ENCODE measurements around the gene ANKRD63. TPM values are rescaled to one million over a fixed set of nuclear protein-coding genes. Genes with fewer than 3 reads are reported as not detected.

Gene ANKRD63
- total RNA-seq, 1 experiment from 2014 or later: 2.5 TPM

DNA sequence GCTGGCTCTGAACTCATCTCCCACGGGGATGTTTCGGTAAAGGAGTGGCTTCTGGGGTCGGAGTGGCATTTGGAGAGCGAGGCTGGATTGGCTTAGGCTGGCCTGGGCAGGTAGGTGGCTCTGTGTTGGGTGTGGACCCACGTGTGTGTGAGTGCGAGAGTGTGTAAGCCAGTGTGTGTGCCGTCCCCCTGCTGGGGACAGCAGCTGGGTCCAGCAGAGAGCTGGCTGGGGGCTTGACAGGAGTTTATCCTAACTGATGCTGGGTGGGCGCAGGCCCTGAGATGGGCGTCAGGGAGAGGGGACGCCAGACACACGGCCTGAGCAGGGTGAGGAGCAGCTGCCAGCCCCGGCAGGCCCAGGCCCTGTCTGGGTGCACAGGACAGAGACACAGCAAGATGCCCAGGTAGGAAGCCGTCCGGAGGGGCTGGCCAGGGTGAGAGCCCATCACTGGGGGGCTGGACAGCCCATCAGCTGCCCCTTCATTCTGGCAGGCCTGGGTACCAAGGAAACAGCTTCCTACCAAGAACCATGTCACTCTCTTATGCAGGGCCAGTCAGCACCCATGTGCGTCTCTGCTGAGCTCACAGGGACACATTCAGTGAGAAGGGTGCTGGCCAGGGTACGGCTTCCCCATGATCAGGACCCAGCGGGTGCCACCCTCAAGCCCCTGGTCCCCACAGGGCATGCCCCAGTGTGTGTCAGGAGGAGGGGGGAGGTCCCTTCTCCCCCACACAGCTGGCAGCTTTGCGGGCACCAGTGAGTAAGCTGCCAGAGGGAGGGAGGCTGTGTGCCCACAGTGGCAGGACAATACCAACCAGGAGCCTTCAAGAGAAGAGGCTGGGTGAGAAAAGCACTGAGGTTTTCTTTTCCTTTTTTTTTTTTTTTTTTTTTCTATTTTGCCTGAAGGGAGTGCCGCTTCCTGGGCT lies 42.9 kb downstream of the ANKRD63 start:
- ChIA-PET POLR2A (ENCODE audit: low non-redundant PET) (interaction anchor here (0.6 kb wide), 1 partner anchor 13 kb away, joined by 3 read pairs; no protein-coding TSS in a partner anchor), CTCF (interaction anchor here (0.5 to 1.5 kb wide), 2 partner anchors 39 to 206 kb away, joined by 4 read pairs; no protein-coding TSS in a partner anchor)
- no peak for DNase-seq (ENCODE audit: low spot score)
- Histone ChIP-seq H3K36me3 (ENCODE audit: insufficient read depth, low read length, poor library complexity, severe bottlenecking) (no peaks in the 10 kb centered on the region), H3K4me1 (ENCODE audit: insufficient read depth, low read length, poor library complexity, severe bottlenecking) (peaks cover 9% of the 10 kb centered on the region), H3K4me3 (ENCODE audit: low read depth, low read length, poor library complexity, severe bottlenecking) (peak overlapping the region; percentile 38), H3K9me3 (ENCODE audit: low read depth, low read length, poor library complexity, severe bottlenecking) (no peaks in the 10 kb centered on the region), H3K27ac (ENCODE audit: low read depth, low read length, poor library complexity, severe bottlenecking) (no peak overlapping the region), H3K27me3 (replicated peaks; ENCODE audit: insufficient read depth, low read depth, low read length, poor library complexity) (no peaks in the 10 kb centered on the region)
- intact Hi-C loops (cut with micrococcal nuclease; ENCODE audit: unreplicated experiment): no loop called here
- TF ChIP-seq, protein P1, sequence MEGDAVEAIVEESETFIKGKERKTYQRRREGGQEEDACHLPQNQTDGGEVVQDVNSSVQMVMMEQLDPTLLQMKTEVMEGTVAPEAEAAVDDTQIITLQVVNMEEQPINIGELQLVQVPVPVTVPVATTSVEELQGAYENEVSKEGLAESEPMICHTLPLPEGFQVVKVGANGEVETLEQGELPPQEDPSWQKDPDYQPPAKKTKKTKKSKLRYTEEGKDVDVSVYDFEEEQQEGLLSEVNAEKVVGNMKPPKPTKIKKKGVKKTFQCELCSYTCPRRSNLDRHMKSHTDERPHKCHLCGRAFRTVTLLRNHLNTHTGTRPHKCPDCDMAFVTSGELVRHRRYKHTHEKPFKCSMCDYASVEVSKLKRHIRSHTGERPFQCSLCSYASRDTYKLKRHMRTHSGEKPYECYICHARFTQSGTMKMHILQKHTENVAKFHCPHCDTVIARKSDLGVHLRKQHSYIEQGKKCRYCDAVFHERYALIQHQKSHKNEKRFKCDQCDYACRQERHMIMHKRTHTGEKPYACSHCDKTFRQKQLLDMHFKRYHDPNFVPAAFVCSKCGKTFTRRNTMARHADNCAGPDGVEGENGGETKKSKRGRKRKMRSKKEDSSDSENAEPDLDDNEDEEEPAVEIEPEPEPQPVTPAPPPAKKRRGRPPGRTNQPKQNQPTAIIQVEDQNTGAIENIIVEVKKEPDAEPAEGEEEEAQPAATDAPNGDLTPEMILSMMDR (conservative IDR thresholded peaks at IDR 0.05; ENCODE audit: low read depth, low read length): no peak
- TF ChIP-seq EZH2 (IDR thresholded peaks at IDR 0.05; ENCODE audit: borderline replicate concordance, low read depth, low read length, poor library complexity, severe bottlenecking): no peak
- no TSS peak for BruUV-seq (replicated peaks)

DNA sequence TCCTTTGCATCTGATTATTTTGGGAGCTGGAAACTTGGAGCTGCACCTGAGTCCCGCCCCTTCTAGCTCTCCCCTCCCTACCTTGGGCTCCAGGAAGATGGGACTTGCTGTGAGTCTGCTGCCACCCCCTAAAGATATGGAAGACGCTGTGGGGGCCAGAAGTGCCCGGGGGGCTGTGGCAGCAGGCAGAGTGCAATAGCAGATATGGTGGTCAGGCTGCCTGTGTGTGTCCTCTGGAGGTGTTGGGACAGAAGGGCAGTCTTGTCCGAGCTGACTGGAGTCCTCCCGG lies 43.5 kb downstream of the ANKRD63 start:
- H3K9me3 ChIP-seq (ENCODE audit: low read depth, low read length, poor library complexity, severe bottlenecking): no peaks in the 10 kb centered on the region
- POLR2A ChIA-PET (ENCODE audit: low non-redundant PET): no interaction called here
- peak overlapping the region; percentile 38 for H3K4me3 ChIP-seq (ENCODE audit: low read depth, low read length, poor library complexity, severe bottlenecking)
- no peaks in the 10 kb centered on the region for H3K36me3 ChIP-seq (ENCODE audit: insufficient read depth, low read length, poor library complexity, severe bottlenecking)
- no peak for DNase-seq (ENCODE audit: low spot score)
- no TSS peak for BruUV-seq (replicated peaks)
- H3K4me1 ChIP-seq (ENCODE audit: insufficient read depth, low read length, poor library complexity, severe bottlenecking): peaks cover 9% of the 10 kb centered on the region
- H3K27ac ChIP-seq (ENCODE audit: low read depth, low read length, poor library complexity, severe bottlenecking): no peak overlapping the region
- H3K27me3 ChIP-seq (replicated peaks; ENCODE audit: insufficient read depth, low read depth, low read length, poor library complexity): no peaks in the 10 kb centered on the region
- TF ChIP-seq, protein P1 (conservative IDR thresholded peaks at IDR 0.05; ENCODE audit: low read depth, low read length): no peak
- TF ChIP-seq EZH2 (IDR thresholded peaks at IDR 0.05; ENCODE audit: borderline replicate concordance, low read depth, low read length, poor library complexity, severe bottlenecking): no peak
- intact Hi-C loops (cut with micrococcal nuclease; ENCODE audit: unreplicated experiment): no loop called here
- CTCF ChIA-PET: no interaction called here

DNA sequence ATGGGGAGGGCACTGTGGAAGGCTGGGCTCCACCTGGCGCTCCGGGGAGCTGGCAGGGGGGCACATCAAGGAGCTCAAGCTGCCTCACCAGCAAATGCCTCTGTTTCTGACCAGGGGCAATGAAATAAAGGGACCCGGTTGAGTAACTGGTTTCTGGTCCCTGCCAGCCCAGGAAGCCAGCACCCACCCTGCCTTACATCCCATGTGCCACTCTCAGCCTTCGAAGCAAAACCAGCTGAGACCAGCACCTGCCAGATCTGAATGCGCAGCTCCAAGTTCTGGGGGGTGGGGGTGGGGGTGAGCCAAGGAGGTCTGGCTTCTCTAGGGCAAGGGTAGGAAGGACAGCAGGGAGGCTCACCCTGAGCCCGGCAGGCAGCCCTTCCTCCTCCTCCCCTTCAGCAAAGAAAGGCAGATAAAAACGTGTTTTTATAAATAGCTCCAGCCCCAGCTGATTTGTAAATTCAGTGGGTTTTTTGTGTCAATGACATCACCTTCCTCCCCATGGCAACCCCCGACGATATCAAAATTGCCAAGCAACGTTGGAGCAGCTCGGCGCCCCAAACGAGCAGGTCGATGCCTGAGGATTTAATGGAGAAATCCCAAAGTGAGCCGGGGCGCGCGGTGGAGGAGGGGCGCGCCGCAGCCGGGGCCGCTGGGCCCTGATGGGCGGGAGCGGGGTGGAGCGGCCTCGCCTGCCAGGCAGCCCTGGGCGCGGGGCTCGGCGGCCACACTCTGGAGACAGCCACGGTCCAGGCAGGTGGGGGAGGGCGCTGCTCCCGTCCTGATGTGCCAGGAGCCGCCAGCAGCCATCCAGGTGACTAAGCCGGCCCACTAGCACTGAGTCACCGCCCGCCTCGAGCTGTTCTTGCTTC lies 44.1 kb downstream of the ANKRD63 start, which contains the start of gene PAK6:
Gene PAK6, plus strand, starts transcription at position 532 of the 872 bp plus-strand sequence. CDS start 25,723 bp downstream, outside the sequence.
- ChIA-PET POLR2A (ENCODE audit: low non-redundant PET) (interaction anchor here (0.5 kb wide), 1 partner anchor 9 kb away, joined by 7 read pairs; no protein-coding TSS in a partner anchor), CTCF (no interaction called here)
- Histone ChIP-seq H3K4me1 (ENCODE audit: insufficient read depth, low read length, poor library complexity, severe bottlenecking) (peaks cover 9% of the 10 kb centered on the region), H3K36me3 (ENCODE audit: insufficient read depth, low read length, poor library complexity, severe bottlenecking) (no peaks in the 10 kb centered on the region), H3K9me3 (ENCODE audit: low read depth, low read length, poor library complexity, severe bottlenecking) (no peaks in the 10 kb centered on the region), H3K4me3 (ENCODE audit: low read depth, low read length, poor library complexity, severe bottlenecking) (peak within 1 kb of the TSS; percentile 38), H3K27ac (ENCODE audit: low read depth, low read length, poor library complexity, severe bottlenecking) (no peak within 1 kb of the TSS), H3K27me3 (replicated peaks; ENCODE audit: insufficient read depth, low read depth, low read length, poor library complexity) (no peaks in the 10 kb centered on the region)
- TF ChIP-seq, protein P1 (conservative IDR thresholded peaks at IDR 0.05; ENCODE audit: low read depth, low read length): no peak
- DNase-seq (ENCODE audit: low spot score): peak; percentile 29
- no TSS peak for BruUV-seq (replicated peaks)
- intact Hi-C loops (cut with micrococcal nuclease; ENCODE audit: unreplicated experiment): no loop called here

Measured in A673 (cell line).